NB4 (cell line): ENCODE results near the gene HS6ST2.

Experiments used
- DNase-seq: peaks from one replicate; pipeline ENCODE4 v3.0.0; 2010; ENCODE audit warnings: low read depth
- H3K4me3 ChIP-seq: one replicate; pipeline ENCODE4 v1.5.1; 2011; ENCODE audit warnings: mild to moderate bottlenecking, low read depth, low read length, moderate library complexity
- CTCF ChIP-seq: IDR thresholded peaks from one replicate; pipeline ENCODE4 v1.5.1; 2012; ENCODE audit warnings: low read depth, low read length
- MAX ChIP-seq: IDR thresholded peaks from 2 replicates; pipeline ENCODE4 v1.6.1; 2011; ENCODE audit warnings: low read depth, low read length
- MYC ChIP-seq: IDR thresholded peaks from 2 replicates; pipeline ENCODE4 v1.6.1; 2011; ENCODE audit warnings: low read depth, low read length
- POLR2A ChIP-seq: IDR thresholded peaks from 2 replicates; pipeline ENCODE4 v1.6.1; 2011; ENCODE audit warnings: mild to moderate bottlenecking; ENCODE audit not compliant: insufficient read length; ENCODE audit errors: extremely low read depth

HS6ST2 gene

GRCh38 chrX:132622130-132622529, 336.3 kb downstream of the HS6ST2 start:
- peak; percentile 51 for DNase-seq
- TF ChIP-seq CTCF (no peak), POLR2A (no peak), MYC (no peak), MAX (no peak)
- no peak overlapping the region for H3K4me3 ChIP-seq

- DNase-seq, result no peak
- no peak for TF ChIP-seq CTCF
- TF ChIP-seq POLR2A, result no peak
- TF ChIP-seq MYC, result no peak
- no peak for TF ChIP-seq MAX
- no peak overlapping the region for H3K4me3 ChIP-seq
Measured at GRCh38 chrX:132618810-132619209, 339.6 kb downstream of the HS6ST2 start.

GRCh38 chrX:132615391-132616131, 342.9 kb downstream of the HS6ST2 start:
- DNase-seq, result peak; percentile 63
- no peak overlapping the region for H3K4me3 ChIP-seq
- no peak for TF ChIP-seq MYC
- no peak for TF ChIP-seq POLR2A
- TF ChIP-seq CTCF, result peak; percentile 45

GRCh38 chrX:132614297-132614696, 344.1 kb downstream of the HS6ST2 start:
- TF ChIP-seq MAX (no peak), CTCF (peak; percentile 33)
- DNase-seq, result peak; percentile 17
- H3K4me3 ChIP-seq, result no peak overlapping the region

- no peak for DNase-seq
- TF ChIP-seq CTCF (no peak), MAX (no peak), MYC (no peak), POLR2A (no peak)
Measured at GRCh38 chrX:132613801-132614200, 344.6 kb downstream of the HS6ST2 start.

GRCh38 chrX:132612821-132613564, 345.4 kb downstream of the HS6ST2 start:
- DNase-seq, result peak; percentile 41
- H3K4me3 ChIP-seq, result no peak overlapping the region
- peak; percentile 60 for TF ChIP-seq CTCF
- 0 out of 2 replicates have a peak, but pooled peaks have one; percentile 21 for TF ChIP-seq MAX
- TF ChIP-seq POLR2A, result no peak
- no peak for TF ChIP-seq MYC

More at GRCh38 chrX:132613801-132614200, 344.6 kb downstream of the HS6ST2 start:
- no peak overlapping the region for H3K4me3 ChIP-seq
